ENCODE data around the gene AHCYL2.
"Not testable (repeated sequence)": the region's sequence is repeated elsewhere in the genome, so short reads cannot be mapped to it uniquely, and the experiment has no call there.

The AHCYL2 gene

GRCh38 chr7:129298268-129298893 is 73.6 kb downstream of the AHCYL2 start:
- DNase-seq, result peak; percentile 45

GRCh38 chr7:129299889-129300288 is 75.1 kb downstream of the AHCYL2 start:
- DNase-seq, result no peak

GRCh38 chr7:129300299-129300698 is 75.5 kb downstream of the AHCYL2 start:
- not testable (repeated sequence) for DNase-seq

- DNase-seq, result no peak
Observed at GRCh38 chr7:129307592-129307991, 82.8 kb downstream of the AHCYL2 start.

GRCh38 chr7:129308047-129308446 is 83.2 kb downstream of the AHCYL2 start:
- DNase-seq, result no peak

- no peak for DNase-seq
Observed at GRCh38 chr7:129311429-129311828, 86.6 kb downstream of the AHCYL2 start.

GRCh38 chr7:129313282-129313681 is 88.5 kb downstream of the AHCYL2 start:
- no peak for DNase-seq

- DNase-seq, result no peak
Observed at GRCh38 chr7:129315960-129316359, 91.1 kb downstream of the AHCYL2 start.

GRCh38 chr7:129317450-129317849 is 92.6 kb downstream of the AHCYL2 start:
- DNase-seq, result no peak

GRCh38 chr7:129327076-129327475 is 102.2 kb downstream of the AHCYL2 start:
- DNase-seq, result no peak

- no peak for DNase-seq
Observed at GRCh38 chr7:129332254-129333035, 107.6 kb downstream of the AHCYL2 start.

- no peak for DNase-seq
Observed at GRCh38 chr7:129334473-129334872, 109.6 kb downstream of the AHCYL2 start.

GRCh38 chr7:129338450-129338849 is 113.6 kb downstream of the AHCYL2 start:
- DNase-seq, result no peak

GRCh38 chr7:129341212-129341611 is 116.4 kb downstream of the AHCYL2 start:
- no peak for DNase-seq

GRCh38 chr7:129341816-129342806 is 117.3 kb downstream of the AHCYL2 start:
- no peak for DNase-seq

- no peak for DNase-seq
Observed at GRCh38 chr7:129343099-129343700, 118.4 kb downstream of the AHCYL2 start.

GRCh38 chr7:129347330-129347729 is 122.5 kb downstream of the AHCYL2 start:
- DNase-seq, result no peak

- no peak for DNase-seq
Observed at GRCh38 chr7:129348023-129348740, 123.4 kb downstream of the AHCYL2 start.

- no peak for DNase-seq
Observed at GRCh38 chr7:129351320-129351719, 126.5 kb downstream of the AHCYL2 start.

GRCh38 chr7:129353104-129353503 is 128.3 kb downstream of the AHCYL2 start:
- not testable (repeated sequence) for DNase-seq

GRCh38 chr7:129354428-129355157 is 129.8 kb downstream of the AHCYL2 start:
- DNase-seq, result no peak

Data from activated gamma-delta T cell treated with Interleukin-2 at 50 U/mL for 16 hours (primary cell).